Measurements from ENCODE around the gene CFB. TPM values are rescaled to one million over a fixed set of nuclear protein-coding genes. Genes with fewer than 3 reads are reported as not detected.

The CFB gene
- total RNA-seq, 1 donor from 2014 or later = not detected

DNA sequence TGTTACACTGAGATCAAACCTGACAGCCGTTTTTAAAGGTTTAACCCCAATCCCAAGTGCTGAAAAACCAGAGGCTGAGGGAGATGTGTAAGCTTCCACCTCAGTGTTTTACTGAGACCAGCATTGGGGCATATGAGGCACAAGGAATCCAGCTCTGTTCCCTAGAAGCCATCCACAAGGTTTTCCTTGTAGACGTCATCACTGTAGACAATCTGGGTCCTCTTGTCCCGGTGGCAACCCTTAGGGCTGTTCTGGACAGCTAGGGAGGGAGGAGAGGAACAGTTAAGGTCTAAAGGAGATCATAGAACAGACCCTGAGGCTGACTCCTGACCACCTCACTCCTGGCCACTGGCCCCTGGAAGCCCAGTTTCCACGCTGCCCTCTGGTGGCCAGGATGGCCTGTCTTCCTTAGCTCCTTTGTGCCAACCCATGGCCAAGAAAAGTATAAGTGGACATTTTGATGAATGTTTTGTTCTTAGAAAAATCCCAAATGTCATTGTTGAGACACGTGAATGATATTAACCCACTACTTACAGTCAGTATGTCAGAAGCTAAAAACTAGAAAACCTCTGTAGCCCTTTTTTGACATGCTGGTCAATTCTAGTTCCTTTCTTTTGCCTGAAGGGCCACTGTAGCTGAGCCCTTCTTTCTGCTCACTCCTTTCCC, 6.4 kb downstream of the CFB start:
- Mint-ChIP-seq H3K4me3 (no peak overlapping the region), H3K27me3 (ENCODE audit: insufficient read depth, low read depth) (peaks cover 11% of the 10 kb centered on the region), H3K27ac (no peak overlapping the region), H3K9me3 (no peaks in the 10 kb centered on the region), H3K4me1 (peaks cover 4% of the 10 kb centered on the region), H3K36me3 (peaks cover 17% of the 10 kb centered on the region)
- Histone ChIP-seq H3K4me1 (no peaks in the 10 kb centered on the region), H3K4me2 (no peak overlapping the region), H3K36me3 (peaks cover 5% of the 10 kb centered on the region), H4K20me1 (ENCODE audit: low read depth) (no peaks in the 10 kb centered on the region), H3K4me3 (no peak overlapping the region), H3K27ac (peak overlapping the region; percentile 18), H3K79me2 (ENCODE audit: low read depth) (peaks cover 7% of the 10 kb centered on the region), H2AFZ (replicated peaks) (no peak overlapping the region), H3K9me3 (ENCODE audit: low read depth) (no peaks in the 10 kb centered on the region), H3K27me3 (peaks cover 11% of the 10 kb centered on the region), H3K9ac (no peak overlapping the region), H3F3A (ENCODE audit: low read depth) (peaks cover 10% of the 10 kb centered on the region)
- peak; percentile 84 for DNase-seq (ENCODE audit: low spot score)
- TF ChIP-seq EZH2phosphoT487 (IDR thresholded peaks at IDR 0.05) (no peak), EZH2 (IDR thresholded peaks at IDR 0.05) (no peak)
- TF ChIP-seq, protein P1, sequence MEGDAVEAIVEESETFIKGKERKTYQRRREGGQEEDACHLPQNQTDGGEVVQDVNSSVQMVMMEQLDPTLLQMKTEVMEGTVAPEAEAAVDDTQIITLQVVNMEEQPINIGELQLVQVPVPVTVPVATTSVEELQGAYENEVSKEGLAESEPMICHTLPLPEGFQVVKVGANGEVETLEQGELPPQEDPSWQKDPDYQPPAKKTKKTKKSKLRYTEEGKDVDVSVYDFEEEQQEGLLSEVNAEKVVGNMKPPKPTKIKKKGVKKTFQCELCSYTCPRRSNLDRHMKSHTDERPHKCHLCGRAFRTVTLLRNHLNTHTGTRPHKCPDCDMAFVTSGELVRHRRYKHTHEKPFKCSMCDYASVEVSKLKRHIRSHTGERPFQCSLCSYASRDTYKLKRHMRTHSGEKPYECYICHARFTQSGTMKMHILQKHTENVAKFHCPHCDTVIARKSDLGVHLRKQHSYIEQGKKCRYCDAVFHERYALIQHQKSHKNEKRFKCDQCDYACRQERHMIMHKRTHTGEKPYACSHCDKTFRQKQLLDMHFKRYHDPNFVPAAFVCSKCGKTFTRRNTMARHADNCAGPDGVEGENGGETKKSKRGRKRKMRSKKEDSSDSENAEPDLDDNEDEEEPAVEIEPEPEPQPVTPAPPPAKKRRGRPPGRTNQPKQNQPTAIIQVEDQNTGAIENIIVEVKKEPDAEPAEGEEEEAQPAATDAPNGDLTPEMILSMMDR (IDR thresholded peaks at IDR 0.05) = peak; percentile 89

DNA sequence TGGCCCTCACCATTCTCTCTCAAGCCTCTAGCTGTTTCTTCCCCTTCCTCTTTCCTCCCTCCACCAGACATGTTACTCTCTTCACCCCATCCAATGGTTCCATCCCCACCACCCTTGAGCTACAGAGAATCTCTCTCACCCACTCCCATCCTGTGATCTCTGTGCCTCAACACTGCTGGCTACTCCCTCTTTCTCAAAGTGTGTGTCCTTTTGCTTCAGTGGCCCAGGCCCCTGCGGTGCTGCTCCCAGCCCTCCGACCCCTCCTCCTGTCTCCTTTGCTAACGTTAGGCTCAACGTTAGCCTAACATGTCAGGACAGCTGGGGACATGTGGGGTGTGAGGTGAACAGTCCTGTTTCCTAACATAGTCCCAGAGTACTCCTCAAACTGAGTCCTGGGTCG, 7.0 kb downstream of the CFB start:
- peaks cover 10% of the 10 kb centered on the region for H3F3A ChIP-seq (ENCODE audit: low read depth)
- H3K27me3 ChIP-seq = peaks cover 5% of the 10 kb centered on the region
- peaks cover 4% of the 10 kb centered on the region for H3K4me1 ChIP-seq
- no peak overlapping the region for H3K4me2 ChIP-seq
- no peak overlapping the region for H3K4me3 ChIP-seq
- TF ChIP-seq, protein P1 (IDR thresholded peaks at IDR 0.05) = no peak
- TF ChIP-seq EZH2phosphoT487 (IDR thresholded peaks at IDR 0.05) = no peak
- TF ChIP-seq EZH2 (IDR thresholded peaks at IDR 0.05) = no peak
- H3K9me3 Mint-ChIP-seq = no peaks in the 10 kb centered on the region
- DNase-seq (ENCODE audit: low spot score) = no peak
- H2AFZ ChIP-seq (replicated peaks) = no peak overlapping the region
- H3K27ac Mint-ChIP-seq = no peak overlapping the region
- H3K9me3 ChIP-seq (ENCODE audit: low read depth) = no peaks in the 10 kb centered on the region
- peak overlapping the region; percentile 18 for H3K27ac ChIP-seq
- H3K36me3 ChIP-seq = peaks cover 5% of the 10 kb centered on the region
- peaks cover 7% of the 10 kb centered on the region for H3K27me3 Mint-ChIP-seq (ENCODE audit: insufficient read depth, low read depth)
- no peak overlapping the region for H3K4me3 Mint-ChIP-seq
- peaks cover 17% of the 10 kb centered on the region for H3K36me3 Mint-ChIP-seq
- H4K20me1 ChIP-seq (ENCODE audit: low read depth) = no peaks in the 10 kb centered on the region
- H3K9ac ChIP-seq = no peak overlapping the region
- peaks cover 10% of the 10 kb centered on the region for H3K4me1 Mint-ChIP-seq
- H3K79me2 ChIP-seq (ENCODE audit: low read depth) = peaks cover 13% of the 10 kb centered on the region

DNA sequence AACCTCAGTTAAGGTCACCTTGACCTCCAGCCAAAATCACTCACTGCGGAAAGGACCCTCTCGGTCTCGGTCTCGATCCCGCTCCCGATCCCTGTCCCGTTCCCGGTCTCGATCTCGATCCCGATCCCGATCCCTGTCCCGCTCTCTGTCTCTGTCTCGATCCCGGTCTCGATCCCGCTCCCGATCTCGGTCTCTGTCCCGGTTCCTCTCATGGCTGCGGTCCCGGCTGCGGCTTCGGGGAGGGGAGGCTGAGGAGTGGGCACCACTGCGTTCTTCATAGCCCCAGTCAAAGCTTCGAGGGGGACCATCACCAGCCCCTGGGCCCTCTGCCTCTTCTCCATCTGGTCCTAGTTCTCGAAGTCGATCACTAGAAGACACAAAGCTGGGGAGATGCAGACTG, 8.6 kb downstream of the CFB start:
- peaks cover 17% of the 10 kb centered on the region for H3K36me3 Mint-ChIP-seq
- Histone ChIP-seq H3K27ac (no peak overlapping the region), H3K4me2 (no peak overlapping the region), H4K20me1 (ENCODE audit: low read depth) (no peaks in the 10 kb centered on the region), H3K4me3 (no peak overlapping the region), H3K4me1 (peaks cover 8% of the 10 kb centered on the region), H3K36me3 (peaks cover 5% of the 10 kb centered on the region), H3K79me2 (ENCODE audit: low read depth) (peaks cover 26% of the 10 kb centered on the region), H3K27me3 (no peaks in the 10 kb centered on the region), H3K9ac (no peak overlapping the region), H3F3A (ENCODE audit: low read depth) (peaks cover 10% of the 10 kb centered on the region), H2AFZ (replicated peaks) (no peak overlapping the region), H3K9me3 (ENCODE audit: low read depth) (no peaks in the 10 kb centered on the region)
- no peaks in the 10 kb centered on the region for H3K9me3 Mint-ChIP-seq
- TF ChIP-seq, protein P1 (IDR thresholded peaks at IDR 0.05) = no peak
- no peak for TF ChIP-seq EZH2 (IDR thresholded peaks at IDR 0.05)
- no peak for TF ChIP-seq EZH2phosphoT487 (IDR thresholded peaks at IDR 0.05)
- no peak for DNase-seq (ENCODE audit: low spot score)
- peaks cover 17% of the 10 kb centered on the region for H3K4me1 Mint-ChIP-seq
- peaks cover 4% of the 10 kb centered on the region for H3K27me3 Mint-ChIP-seq (ENCODE audit: insufficient read depth, low read depth)
- H3K27ac Mint-ChIP-seq = no peak overlapping the region
- no peak overlapping the region for H3K4me3 Mint-ChIP-seq
